Measurements from ENCODE around the gene UGDH.
A peak's percentile ranks its signal among the peaks of the same experiment; 100 is the strongest.
"Not testable (repeated sequence)": the region's sequence is repeated elsewhere in the genome, so short reads cannot be mapped to it uniquely, and the experiment has no call there.

UGDH gene

GRCh38 chr4:39527296-39528060 is at the start of gene UGDH:
UGDH (minus strand) TSS chr4:39527439; CDS start chr4:39521512, 5,927 bp downstream.
- DNase-seq, result peak; percentile 80

- no peak for DNase-seq
Measured at GRCh38 chr4:39574946-39575345, 47.7 kb upstream of the UGDH start.

- no peak for DNase-seq
Measured at GRCh38 chr4:39571504-39571903, 44.3 kb upstream of the UGDH start.

- DNase-seq, result no peak
Measured at GRCh38 chr4:39571054-39571453, 43.8 kb upstream of the UGDH start.

- no peak for DNase-seq
Measured at GRCh38 chr4:39569209-39569608, 42.0 kb upstream of the UGDH start.

GRCh38 chr4:39568805-39569204 is 41.6 kb upstream of the UGDH start:
- DNase-seq, result no peak

GRCh38 chr4:39565878-39566600 is 38.8 kb upstream of the UGDH start:
- DNase-seq, result no peak

GRCh38 chr4:39563346-39563847 is 36.2 kb upstream of the UGDH start:
- no peak for DNase-seq

GRCh38 chr4:39562792-39563191 is 35.6 kb upstream of the UGDH start:
- DNase-seq, result no peak

- no peak for DNase-seq
Measured at GRCh38 chr4:39559626-39560025, 32.4 kb upstream of the UGDH start.

GRCh38 chr4:39555472-39555871 is 28.2 kb upstream of the UGDH start:
- DNase-seq, result no peak

GRCh38 chr4:39548425-39549067 is 21.3 kb upstream of the UGDH start:
- no peak for DNase-seq

- no peak for DNase-seq
Measured at GRCh38 chr4:39544580-39545315, 17.5 kb upstream of the UGDH start.

- not testable (repeated sequence) for DNase-seq
Measured at GRCh38 chr4:39544080-39544479, 16.8 kb upstream of the UGDH start.

- no peak for DNase-seq
Measured at GRCh38 chr4:39543034-39543433, 15.8 kb upstream of the UGDH start.

- no peak for DNase-seq
Measured at GRCh38 chr4:39542611-39543012, 15.4 kb upstream of the UGDH start.

GRCh38 chr4:39541987-39542610 is 14.9 kb upstream of the UGDH start:
- no peak for DNase-seq

GRCh38 chr4:39539089-39539611 is 11.9 kb upstream of the UGDH start:
- DNase-seq, result no peak

GRCh38 chr4:39533541-39533940 is 6.3 kb upstream of the UGDH start:
- no peak for DNase-seq

- not testable (repeated sequence) for DNase-seq
Measured at GRCh38 chr4:39532237-39532636, 5.0 kb upstream of the UGDH start.

GRCh38 chr4:39530682-39531081 is 3.4 kb upstream of the UGDH start:
- no peak for DNase-seq

GRCh38 chr4:39529534-39529933 is 2.3 kb upstream of the UGDH start:
- no peak for DNase-seq

Data from GF-D8 (cell line).